Fibroblast of skin of abdomen (primary cell): ENCODE measurements around the gene SLC19A1. TPM values are rescaled to one million over a fixed set of nuclear protein-coding genes. Genes with fewer than 3 reads are reported as not detected.

Experiments used
- DNase-seq: peaks from one replicate; pipeline ENCODE4 v3.0.0-alpha.2; 2013
- polyA plus RNA-seq, 2 experiments: library from polyadenylated mRNA; unstranded; fragments of 120-200 nt; gene quantifications; one replicate each; pipeline ENCODE4 v1.2.1, GENCODE V29; 2013; ENCODE audit not compliant: insufficient read length in 2 of 2

The SLC19A1 gene
- 15.6 TPM for polyA plus RNA-seq (2013, experiment 1 of 2; ENCODE audit: insufficient read length)
- 17.7 TPM for polyA plus RNA-seq (2013, experiment 2 of 2; ENCODE audit: insufficient read length)

DNA sequence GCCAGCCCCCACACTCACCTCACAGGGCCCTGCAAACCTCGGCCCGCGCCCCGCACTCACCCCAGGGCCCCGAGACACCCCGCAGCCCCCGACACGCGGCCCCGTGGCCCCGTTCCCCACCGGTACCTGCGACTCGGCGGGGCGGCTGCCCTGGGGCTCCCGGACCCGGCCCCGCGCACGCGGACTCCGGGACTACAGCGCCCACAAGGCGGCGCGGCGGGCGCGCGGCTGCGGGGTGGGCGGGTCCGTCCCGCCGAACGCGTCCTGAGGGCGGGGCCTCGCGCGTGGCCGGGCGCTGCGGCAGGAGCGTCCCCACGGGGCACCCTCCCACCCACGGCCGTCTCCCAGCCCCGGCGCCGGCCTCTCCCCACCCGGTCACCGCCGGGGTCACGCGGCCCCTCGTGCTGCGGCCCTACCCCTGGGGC, at the start of gene SLC19A1:
SLC19A1 (minus strand) TSS at position 199 of the 425 bp plus-strand sequence. CDS start 4,481 bp downstream, outside the sequence.
- peak; percentile 54 for DNase-seq

- DNase-seq, result no peak
Observed at GRCh38 chr21:45591619-45592207, 49.5 kb upstream of the SLC19A1 start.

DNA sequence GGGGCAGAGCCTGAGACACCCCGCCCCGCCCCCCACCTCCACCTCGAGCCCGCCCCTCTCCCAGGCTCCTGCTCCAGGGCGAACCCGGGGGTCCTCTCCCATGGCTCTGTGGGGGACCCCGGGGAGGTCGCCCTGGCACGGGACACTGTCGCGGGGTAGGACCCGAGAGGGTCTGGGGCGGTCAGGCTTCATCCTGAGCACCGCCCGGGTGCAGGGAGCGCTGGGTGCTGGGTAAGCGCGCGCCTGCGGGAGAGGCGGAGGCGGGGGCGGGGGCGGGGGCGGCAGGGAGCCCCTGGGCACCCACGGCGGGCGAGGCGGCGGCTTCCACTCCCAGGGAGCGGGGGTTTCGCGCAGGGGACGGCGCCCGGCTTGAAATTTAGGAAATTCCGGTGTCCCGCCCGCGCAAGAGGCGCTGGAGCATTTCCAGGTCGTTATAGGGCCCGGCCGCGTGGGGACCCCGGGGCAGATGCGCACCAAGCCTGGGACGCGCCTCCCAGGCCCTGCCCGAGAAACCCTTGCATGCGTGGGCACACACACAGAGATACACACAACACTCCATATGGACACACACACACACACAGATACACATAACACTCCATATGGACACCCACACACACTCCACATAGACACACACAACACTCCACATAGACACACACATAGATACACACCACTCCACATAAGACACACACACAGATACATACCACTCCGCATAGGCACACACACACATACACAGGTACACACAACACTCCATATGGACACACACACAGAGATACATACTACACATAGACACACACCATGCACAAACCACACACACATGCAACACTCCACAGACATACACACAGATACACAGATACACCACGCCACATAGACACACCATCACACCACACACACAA, 48.7 kb upstream of the SLC19A1 start:
- DNase-seq, result no peak

DNA sequence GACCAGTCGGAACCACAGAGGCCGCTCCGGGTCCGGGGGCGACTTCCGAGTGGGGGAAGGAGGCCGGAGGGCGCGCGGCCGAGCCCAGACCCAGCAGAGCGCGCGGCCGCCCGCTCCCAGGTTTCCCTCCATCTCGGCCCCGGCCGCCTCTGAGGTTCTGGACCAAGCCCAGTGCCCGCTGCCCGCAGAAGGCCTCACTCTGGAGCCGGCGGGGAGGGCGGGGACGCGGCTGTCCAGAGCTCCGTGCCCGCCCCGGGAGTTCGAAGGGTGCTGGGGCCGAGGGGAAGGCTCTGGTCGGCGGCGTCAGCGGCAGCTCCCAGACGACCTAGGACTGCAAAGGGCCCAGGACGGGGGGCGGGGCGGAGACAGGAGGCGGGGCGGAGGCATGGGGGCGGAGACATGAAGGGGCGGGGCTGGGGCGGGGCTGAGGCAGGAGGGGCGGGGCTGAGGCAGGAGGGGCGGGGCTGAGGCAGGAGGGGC, 48.0 kb upstream of the SLC19A1 start:
- peak; percentile 56 for DNase-seq

DNA sequence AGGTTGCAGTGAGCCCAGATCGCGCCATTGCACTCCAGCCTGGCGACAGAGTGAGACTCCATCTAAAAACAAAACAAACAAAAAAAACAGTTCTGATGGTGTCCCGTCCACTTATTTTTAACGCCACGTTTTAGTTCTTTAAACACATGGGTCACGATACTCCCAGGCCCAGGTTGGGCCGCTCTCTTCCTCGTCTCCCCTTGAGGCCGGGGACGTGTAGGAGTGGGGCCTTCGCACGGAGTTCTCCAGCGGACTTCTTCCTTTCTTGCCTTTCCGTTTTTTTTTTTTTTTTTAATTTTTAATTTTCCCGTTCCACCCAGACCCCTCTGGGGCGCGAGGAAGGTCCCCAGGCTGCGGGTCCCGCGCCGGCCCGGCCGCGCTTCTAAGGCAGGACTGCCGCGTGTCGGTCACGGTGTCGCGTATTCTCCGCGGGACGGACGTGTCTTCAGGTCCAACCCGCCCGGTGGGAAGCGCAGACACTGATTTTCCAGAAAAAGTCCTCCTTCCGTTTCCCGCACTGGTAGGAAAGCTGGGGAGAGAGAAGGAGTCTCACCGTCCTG, 47.5 kb upstream of the SLC19A1 start:
- no peak for DNase-seq

DNA sequence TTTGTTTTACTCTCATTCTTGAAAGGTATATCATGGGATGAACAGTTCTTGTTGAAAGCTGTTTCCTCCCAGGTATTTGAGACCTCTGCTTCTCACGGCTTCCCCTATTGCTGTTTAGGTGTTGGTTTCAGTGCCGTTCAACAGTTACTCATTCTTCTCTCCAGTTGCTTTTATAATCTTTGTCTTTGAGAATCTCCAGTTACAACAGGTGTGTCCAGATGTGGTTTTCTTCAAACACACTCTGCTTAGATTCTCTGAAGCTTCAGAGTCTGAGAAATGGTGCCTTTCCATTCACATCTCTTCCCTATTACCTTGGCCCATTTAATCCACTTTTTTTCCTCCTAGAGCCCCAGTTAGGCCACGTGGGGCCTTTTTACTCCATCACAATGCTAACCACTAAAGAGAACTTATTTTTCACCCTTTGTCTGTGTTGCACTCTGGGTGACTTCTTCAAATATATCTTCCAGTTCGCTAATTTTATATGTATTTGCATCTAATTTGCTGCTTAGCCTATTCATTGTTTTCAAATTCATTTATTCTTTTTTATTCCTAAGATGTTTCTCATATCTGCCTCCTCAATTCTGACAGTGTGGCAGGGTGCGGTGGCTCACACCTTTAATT, 46.7 kb upstream of the SLC19A1 start:
- no peak for DNase-seq

DNA sequence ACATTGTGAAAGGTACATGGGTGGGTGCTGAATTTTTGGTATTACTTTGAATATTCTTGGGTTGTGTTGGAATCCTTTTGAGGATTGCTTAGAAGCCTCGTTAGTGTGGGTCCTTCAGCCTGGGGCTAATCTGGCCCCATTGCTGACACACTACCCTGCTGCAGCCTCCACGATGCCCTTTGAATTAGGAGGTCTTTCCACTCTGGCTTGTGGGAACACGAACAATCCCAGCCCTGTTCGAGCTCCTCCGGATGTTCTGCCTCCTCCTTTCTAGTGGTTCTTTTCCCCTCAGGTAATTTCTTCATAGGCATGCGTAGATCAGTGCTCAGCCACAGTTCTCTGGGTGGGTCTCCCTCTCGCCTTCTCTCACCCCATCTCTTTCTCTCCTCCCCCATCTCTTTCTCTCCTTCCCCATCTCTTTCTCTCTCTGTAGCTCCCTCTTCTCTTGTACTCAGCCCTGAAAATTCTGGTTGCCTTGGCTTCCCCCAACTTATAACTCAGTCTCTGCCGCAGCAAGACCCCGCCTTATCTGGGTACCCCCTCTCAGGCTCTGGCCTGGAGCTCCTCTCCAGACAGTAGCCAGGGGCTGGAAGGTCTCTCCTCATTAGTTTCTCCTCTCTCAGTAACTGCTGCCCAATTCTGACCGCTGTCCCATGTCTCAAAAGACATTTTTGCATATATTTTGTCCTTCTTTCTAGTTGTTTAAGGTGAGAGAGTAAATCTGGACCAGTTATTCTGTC, 46.0 kb upstream of the SLC19A1 start:
- DNase-seq, result no peak

GRCh38 chr21:45586289-45586858, 44.1 kb upstream of the SLC19A1 start:
- DNase-seq, result no peak

DNA sequence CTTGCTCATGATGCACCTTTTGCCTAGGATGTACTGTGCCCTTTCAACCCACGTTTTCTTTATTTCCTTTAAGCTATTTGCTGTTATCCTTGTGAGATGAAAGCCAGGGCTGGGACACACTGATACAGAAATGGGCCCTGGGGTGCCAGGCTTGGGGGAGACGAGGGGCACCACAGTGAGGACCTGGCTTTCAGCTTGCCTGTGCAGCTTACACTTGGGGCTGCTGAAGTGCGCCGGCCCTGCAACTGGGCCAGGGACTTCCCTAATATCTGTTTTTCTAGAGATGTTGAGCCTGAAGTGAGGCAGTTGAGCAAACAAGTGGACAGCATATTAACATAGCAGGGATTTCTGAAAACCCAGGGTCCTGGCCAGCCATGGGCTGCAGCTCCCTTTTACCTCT, 42.5 kb upstream of the SLC19A1 start:
- no peak for DNase-seq

GRCh38 chr21:45583831-45584509, 41.7 kb upstream of the SLC19A1 start:
- DNase-seq, result no peak

GRCh38 chr21:45582128-45582527, 39.9 kb upstream of the SLC19A1 start:
- no peak for DNase-seq

GRCh38 chr21:45581322-45581712, 39.1 kb upstream of the SLC19A1 start:
- DNase-seq, result no peak

GRCh38 chr21:45580576-45581321, 38.5 kb upstream of the SLC19A1 start:
- no peak for DNase-seq

DNA sequence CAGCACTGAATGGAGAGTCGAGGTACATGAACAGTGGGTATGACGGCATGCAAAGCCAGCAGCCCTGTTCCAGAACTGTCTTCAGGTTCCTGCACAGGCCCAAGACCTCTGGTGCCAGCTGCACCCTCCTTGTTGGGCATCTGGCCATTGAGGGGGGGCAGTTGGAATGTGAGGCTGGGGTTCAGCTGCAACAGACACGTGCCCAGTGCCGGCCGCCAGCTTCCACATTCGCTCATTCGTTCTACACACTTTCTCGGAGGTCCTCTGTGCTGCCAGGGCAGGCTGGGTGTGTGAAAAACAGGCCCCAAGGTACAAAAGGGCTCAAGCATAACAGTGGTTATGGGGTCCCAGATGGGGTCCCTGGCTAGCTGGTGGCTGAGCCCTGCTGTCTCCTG, 37.9 kb upstream of the SLC19A1 start:
- DNase-seq, result no peak

GRCh38 chr21:45579383-45580180, 37.3 kb upstream of the SLC19A1 start:
- no peak for DNase-seq

DNA sequence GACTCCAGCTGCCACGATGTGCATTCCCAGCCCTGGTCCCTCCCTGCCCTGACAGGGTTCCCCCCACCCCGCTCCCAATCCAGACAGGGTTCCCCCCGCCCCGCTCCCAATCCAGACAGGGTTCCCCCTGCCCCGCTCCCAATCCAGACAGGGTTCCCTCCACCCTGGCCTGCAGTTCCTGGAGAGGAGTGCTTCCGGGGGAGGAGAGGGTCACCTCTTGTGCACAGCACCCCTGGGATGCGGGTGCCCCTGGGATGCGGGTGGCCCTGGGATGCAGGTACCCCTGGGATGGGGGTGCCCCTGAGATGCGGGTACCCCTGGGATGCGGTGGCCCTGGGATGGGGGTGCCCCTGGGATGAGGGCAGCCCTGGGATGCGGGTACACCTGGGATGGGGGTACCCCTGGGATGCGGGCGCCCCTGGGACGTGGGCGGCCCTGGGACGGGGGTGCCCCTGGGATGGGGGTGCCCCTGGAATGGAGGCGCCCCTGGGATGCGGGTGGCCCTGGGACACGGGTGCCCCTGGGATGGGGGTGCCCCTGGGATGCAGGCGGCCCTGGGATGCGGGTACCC, 36.7 kb upstream of the SLC19A1 start:
- DNase-seq, result no peak

DNA sequence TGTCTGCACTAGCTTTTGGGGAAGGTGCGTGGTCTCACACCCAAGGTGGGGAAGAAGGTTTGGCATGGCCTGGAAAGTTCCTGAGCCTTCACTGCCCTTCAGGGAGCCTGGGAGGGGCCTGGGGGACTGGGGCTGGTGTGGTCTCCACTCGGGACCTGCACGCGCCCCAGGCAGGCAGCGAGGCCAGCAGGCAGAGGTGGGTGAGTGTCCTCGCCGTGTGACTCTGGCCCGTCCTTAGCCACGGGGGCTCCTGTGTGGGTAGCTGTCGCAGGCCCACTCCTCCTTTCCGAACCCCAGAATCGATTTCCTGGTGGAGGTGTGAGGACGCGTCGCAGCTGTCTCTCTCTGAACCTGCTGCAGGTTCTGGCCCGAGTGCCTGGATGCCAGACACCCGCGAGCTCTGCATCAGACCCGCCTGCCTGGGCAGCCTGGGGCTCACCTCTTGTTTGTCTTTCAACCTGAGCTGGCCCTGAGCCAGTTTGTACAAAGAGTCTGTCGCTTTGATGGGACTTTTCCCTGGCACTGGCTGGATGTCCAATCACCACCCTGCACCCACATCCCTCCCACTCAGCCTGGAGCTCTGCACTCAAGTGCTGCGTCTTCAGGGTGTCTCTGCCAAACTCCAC, 36.0 kb upstream of the SLC19A1 start:
- DNase-seq, result no peak

DNA sequence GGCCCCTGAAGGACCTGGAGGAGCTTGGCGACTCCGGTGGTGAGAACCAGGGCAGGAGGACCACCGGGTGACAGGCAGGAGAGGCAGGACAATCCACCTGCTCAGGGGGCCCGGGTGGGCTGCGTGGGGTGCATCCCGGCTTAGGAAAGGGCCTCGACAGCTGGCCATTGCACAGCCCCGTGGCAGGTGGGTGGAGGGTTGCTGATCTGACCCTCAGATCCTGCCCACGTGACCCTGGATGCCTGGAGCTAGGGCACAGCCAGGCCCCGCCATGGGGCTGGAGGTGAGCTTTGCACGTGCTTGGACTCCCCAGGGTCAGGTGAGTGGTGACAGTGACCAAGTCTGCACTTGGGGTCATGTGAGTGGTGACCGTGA, 35.5 kb upstream of the SLC19A1 start:
- no peak for DNase-seq
